Endodermal cell (in vitro differentiated cells): Measurements from ENCODE around the gene TBCD. TPM values are rescaled to one million over a fixed set of nuclear protein-coding genes. Genes with fewer than 3 reads are reported as not detected.

ENCODE experiments used
- DNase-seq: peaks from one replicate; pipeline ENCODE4 v3.0.0-alpha.2; 2017
- H3K27ac ChIP-seq: 2 replicates; pipeline ENCODE4 v1.5.1; 2013; ENCODE audit warnings: mild to moderate bottlenecking, low read depth, low read length, moderate library complexity
- H3K27me3 ChIP-seq: 2 replicates; pipeline ENCODE4 v1.6.1; 2013; ENCODE audit warnings: mild to moderate bottlenecking, low read length, moderate library complexity; ENCODE audit not compliant: insufficient read depth, control insufficient read depth, poor library complexity, severe bottlenecking
- H3K36me3 ChIP-seq: 2 replicates; pipeline ENCODE4 v1.7.0; 2013; ENCODE audit warnings: mild to moderate bottlenecking, low read length, moderate library complexity; ENCODE audit not compliant: control insufficient read depth, insufficient read depth
- H3K4me1 ChIP-seq: one replicate; pipeline ENCODE4 v1.7.0; 2013; ENCODE audit warnings: low read length; ENCODE audit not compliant: control insufficient read depth, insufficient read depth
- H3K4me3 ChIP-seq: 2 replicates; pipeline ENCODE4 v1.5.1; 2013; ENCODE audit warnings: mild to moderate bottlenecking, low read length, moderate library complexity
- H3K9ac ChIP-seq: 2 replicates; pipeline ENCODE4 v1.6.1; 2013; ENCODE audit warnings: mild to moderate bottlenecking, low read length, moderate library complexity; ENCODE audit not compliant: poor library complexity, severe bottlenecking; ENCODE audit errors: extremely low read depth
- H3K9me3 ChIP-seq: 2 replicates; pipeline ENCODE4 v1.6.1; 2013; ENCODE audit warnings: mild to moderate bottlenecking, low read length, moderate library complexity; ENCODE audit not compliant: control insufficient read depth
- H3K27ac Mint-ChIP-seq: 2 replicates; pipeline ENCODE4 v1.8.0; 2020; ENCODE audit warnings: mixed read lengths
- H3K27me3 Mint-ChIP-seq: 2 replicates; pipeline ENCODE4 v1.8.0; 2021; ENCODE audit warnings: mild to moderate bottlenecking, mixed read lengths; ENCODE audit not compliant: insufficient read depth
- H3K36me3 Mint-ChIP-seq: 2 replicates; pipeline ENCODE4 v1.8.0; 2020; ENCODE audit warnings: low read depth, mixed read lengths
- H3K4me1 Mint-ChIP-seq: 2 replicates; pipeline ENCODE4 v1.8.0; 2020; ENCODE audit warnings: mixed read lengths
- H3K4me3 Mint-ChIP-seq: 2 replicates; pipeline ENCODE4 v1.8.0; 2020; ENCODE audit warnings: mild to moderate bottlenecking, moderate library complexity, mixed read lengths
- H3K9me3 Mint-ChIP-seq: 2 replicates; pipeline ENCODE4 v1.8.0; 2020; ENCODE audit warnings: mild to moderate bottlenecking, mixed read lengths
- WGBS, 2 experiments: methylation state at CpG; one replicate each; pipeline versions ENCODE4 v1.1.5 to v1.1.7; 2013; ENCODE audit warnings: missing lambda C conversion rate in 2 of 2, mixed read lengths in 1 of 2; ENCODE audit not compliant: insufficient coverage in 1 of 2, insufficient read length in 1 of 2; 5-methylcytosine and 5-hydroxymethylcytosine counted together
- total RNA-seq, 2 donors: library from RNA; stranded (reverse); fragmentation: NEBNext Ultra II Directional in 1 of 2; extraction: Animal tissue kit (Norgen Biotek cat#: 25700) in 1 of 2; gene quantifications; 2 replicates in 1 of 2; 3 replicates in 1 of 2; pipeline ENCODE4 v1.2.1, GENCODE V29; 2021
- TF ChIP-seq, protein P1 (sequence below): fragments of 200-600 bp; sonication (generic); conservative IDR thresholded peaks from 2 replicates; pipeline ENCODE4 v1.5.0; 2021; ENCODE audit warnings: antibody characterized with exemption, mild to moderate bottlenecking

Gene TBCD
- total RNA-seq, 2 donors from 2014 or later, result 107 TPM

GRCh38 chr17:82751171-82751570 lies 694 bp upstream of the TBCD start:
- peaks cover 20% of the 10 kb centered on the region for H3K27me3 Mint-ChIP-seq
- peaks cover 5% of the 10 kb centered on the region for H3K4me1 ChIP-seq
- DNase-seq, result no peak
- H3K27me3 ChIP-seq, result no peaks in the 10 kb centered on the region
- 14 to 17% methylated on average over 25 to 42 of the region's 56 CpGs for WGBS, 2 experiments
- TF ChIP-seq, protein P1, sequence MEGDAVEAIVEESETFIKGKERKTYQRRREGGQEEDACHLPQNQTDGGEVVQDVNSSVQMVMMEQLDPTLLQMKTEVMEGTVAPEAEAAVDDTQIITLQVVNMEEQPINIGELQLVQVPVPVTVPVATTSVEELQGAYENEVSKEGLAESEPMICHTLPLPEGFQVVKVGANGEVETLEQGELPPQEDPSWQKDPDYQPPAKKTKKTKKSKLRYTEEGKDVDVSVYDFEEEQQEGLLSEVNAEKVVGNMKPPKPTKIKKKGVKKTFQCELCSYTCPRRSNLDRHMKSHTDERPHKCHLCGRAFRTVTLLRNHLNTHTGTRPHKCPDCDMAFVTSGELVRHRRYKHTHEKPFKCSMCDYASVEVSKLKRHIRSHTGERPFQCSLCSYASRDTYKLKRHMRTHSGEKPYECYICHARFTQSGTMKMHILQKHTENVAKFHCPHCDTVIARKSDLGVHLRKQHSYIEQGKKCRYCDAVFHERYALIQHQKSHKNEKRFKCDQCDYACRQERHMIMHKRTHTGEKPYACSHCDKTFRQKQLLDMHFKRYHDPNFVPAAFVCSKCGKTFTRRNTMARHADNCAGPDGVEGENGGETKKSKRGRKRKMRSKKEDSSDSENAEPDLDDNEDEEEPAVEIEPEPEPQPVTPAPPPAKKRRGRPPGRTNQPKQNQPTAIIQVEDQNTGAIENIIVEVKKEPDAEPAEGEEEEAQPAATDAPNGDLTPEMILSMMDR, result no peak
- peaks cover 6% of the 10 kb centered on the region for H3K36me3 ChIP-seq
- peaks cover 24% of the 10 kb centered on the region for H3K36me3 Mint-ChIP-seq
- H3K27ac Mint-ChIP-seq, result no peak overlapping the region
- peaks cover 11% of the 10 kb centered on the region for H3K9me3 Mint-ChIP-seq
- peaks cover 24% of the 10 kb centered on the region for H3K4me1 Mint-ChIP-seq
- no peak overlapping the region for H3K27ac ChIP-seq
- peak overlapping the region; percentile 79 for H3K4me3 Mint-ChIP-seq
- peaks cover 4% of the 10 kb centered on the region for H3K9me3 ChIP-seq
- H3K4me3 ChIP-seq, result no peak overlapping the region
- no peak overlapping the region for H3K9ac ChIP-seq

- H3K27me3 Mint-ChIP-seq, result peaks cover 20% of the 10 kb centered on the region
- peaks cover 2% of the 10 kb centered on the region for H3K9me3 Mint-ChIP-seq
- peaks cover 26% of the 10 kb centered on the region for H3K36me3 Mint-ChIP-seq
- TF ChIP-seq, protein P1, result no peak
- H3K9me3 ChIP-seq, result no peaks in the 10 kb centered on the region
- H3K27ac Mint-ChIP-seq, result peak overlapping the region; percentile 58
- H3K4me1 ChIP-seq, result peaks cover 5% of the 10 kb centered on the region
- H3K4me1 Mint-ChIP-seq, result peaks cover 31% of the 10 kb centered on the region
- peak overlapping the region; percentile 24 for H3K27ac ChIP-seq
- H3K4me3 ChIP-seq, result peak overlapping the region; percentile 91
- H3K9ac ChIP-seq, result peak overlapping the region; percentile 62
- H3K27me3 ChIP-seq, result no peaks in the 10 kb centered on the region
- 1 to 3% methylated on average over 26 to 71 of the region's 72 CpGs for WGBS, 2 experiments
- DNase-seq, result peak; percentile 71
- peaks cover 12% of the 10 kb centered on the region for H3K36me3 ChIP-seq
- peak overlapping the region; percentile 79 for H3K4me3 Mint-ChIP-seq
Observed at GRCh38 chr17:82752371-82753200, 721 bp downstream of the TBCD start.

DNA sequence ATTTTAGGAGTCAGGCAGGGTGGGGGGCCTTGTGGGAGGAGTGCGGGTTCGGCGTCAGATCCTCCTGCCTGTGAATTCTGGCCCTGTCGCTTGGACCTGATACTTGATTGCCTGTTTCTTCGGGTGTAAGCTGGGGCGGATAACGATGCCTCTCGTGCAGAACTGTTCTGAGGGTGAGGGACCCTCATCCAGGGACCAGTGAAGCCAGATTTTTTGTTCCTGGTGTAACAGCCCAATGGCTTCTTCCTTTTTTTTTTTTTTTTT lies 1.3 kb downstream of the TBCD start:
- DNase-seq, result peak; percentile 66
- TF ChIP-seq, protein P1, result no peak
- peak overlapping the region; percentile 58 for H3K27ac Mint-ChIP-seq
- peak overlapping the region; percentile 62 for H3K9ac ChIP-seq
- no peaks in the 10 kb centered on the region for H3K9me3 Mint-ChIP-seq
- H3K9me3 ChIP-seq, result no peaks in the 10 kb centered on the region
- H3K4me1 ChIP-seq, result peaks cover 5% of the 10 kb centered on the region
- no peak overlapping the region for H3K27ac ChIP-seq
- H3K27me3 Mint-ChIP-seq, result peaks cover 20% of the 10 kb centered on the region
- H3K36me3 ChIP-seq, result peaks cover 12% of the 10 kb centered on the region
- H3K36me3 Mint-ChIP-seq, result peaks cover 25% of the 10 kb centered on the region
- WGBS, 2 experiments, result 54 to 66% methylated on average over 4 to 8 of the region's 8 CpGs
- H3K4me1 Mint-ChIP-seq, result peaks cover 31% of the 10 kb centered on the region
- peak overlapping the region; percentile 91 for H3K4me3 ChIP-seq
- H3K27me3 ChIP-seq, result no peaks in the 10 kb centered on the region
- peak overlapping the region; percentile 79 for H3K4me3 Mint-ChIP-seq
